NK-92 treated with Interleukin-12 subunit alpha and Interleukin-12 subunit beta, amount 100 ng/mL, for 24 hours (cell line): ENCODE results near the gene FAM32A.

Source experiments
- DNase-seq: peaks from one replicate; lab custom pipeline; 2025; lab: John Stamatoyannopoulos, UW

Gene FAM32A

DNA sequence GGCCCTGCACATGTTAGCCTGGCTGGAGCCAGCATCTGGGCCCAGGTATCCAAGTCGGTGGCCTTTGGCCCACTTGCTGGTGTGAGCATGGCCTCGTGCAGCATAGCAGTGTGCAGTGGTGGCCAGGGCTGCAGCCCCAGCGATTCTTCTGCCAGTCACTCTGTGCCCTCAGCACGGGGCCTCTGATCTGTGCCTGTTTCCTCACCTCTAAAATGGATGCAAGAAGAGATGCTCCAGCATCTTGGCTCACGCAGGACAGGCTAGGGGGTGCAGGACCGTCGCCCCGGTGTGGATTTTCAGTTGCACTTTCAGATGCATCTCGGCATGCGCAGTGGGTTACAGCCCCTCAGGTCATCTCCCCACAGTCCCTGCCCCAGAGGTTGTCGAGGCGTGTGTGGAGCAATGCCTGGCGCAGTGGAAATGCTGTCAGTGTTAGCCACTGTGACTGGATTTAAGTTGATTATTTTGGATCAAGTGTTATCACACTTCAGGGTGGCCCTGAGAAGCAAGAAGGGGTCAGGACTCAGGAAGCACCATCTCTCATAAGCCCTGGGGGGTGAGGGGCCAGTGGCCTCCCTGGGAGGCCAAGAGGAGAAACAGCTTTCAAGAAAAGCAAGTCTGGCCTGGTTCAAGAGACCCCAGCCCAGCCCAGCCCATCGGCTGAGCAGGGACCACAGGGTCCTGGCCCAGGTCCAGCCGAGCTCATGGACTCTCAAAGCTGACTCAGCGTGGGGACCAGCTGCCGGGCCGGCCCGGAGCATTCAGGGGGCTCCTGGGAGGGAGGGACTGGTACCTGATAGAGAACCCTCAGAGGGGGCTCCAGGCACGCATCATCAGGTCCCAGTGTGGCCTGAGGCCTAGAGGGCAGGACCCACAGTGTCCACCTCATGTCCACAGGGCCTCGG, 40.3 kb downstream of the FAM32A start:
- no peak for DNase-seq

DNA sequence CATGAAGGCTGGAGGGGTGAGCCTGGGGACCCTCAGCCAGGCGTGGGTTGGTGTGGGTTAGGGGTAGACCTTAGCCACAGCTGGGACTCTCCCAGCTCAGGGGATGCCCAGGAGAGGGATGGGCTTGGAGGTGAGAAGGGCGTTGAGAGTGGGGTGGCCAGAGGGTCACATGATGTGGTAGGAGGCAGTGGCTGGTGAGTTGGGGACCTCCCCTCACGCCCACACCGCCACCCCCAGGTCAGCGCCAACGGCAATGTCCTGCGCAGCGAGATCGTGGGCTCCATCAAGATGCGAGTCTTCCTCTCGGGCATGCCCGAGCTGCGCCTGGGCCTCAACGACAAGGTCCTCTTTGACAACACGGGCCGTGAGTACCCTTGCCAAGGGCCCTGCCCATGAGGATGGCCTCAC, 41.0 kb downstream of the FAM32A start:
- DNase-seq = no peak

GRCh38 chr19:16226878-16227836, 41.9 kb downstream of the FAM32A start:
- DNase-seq = no peak

DNA sequence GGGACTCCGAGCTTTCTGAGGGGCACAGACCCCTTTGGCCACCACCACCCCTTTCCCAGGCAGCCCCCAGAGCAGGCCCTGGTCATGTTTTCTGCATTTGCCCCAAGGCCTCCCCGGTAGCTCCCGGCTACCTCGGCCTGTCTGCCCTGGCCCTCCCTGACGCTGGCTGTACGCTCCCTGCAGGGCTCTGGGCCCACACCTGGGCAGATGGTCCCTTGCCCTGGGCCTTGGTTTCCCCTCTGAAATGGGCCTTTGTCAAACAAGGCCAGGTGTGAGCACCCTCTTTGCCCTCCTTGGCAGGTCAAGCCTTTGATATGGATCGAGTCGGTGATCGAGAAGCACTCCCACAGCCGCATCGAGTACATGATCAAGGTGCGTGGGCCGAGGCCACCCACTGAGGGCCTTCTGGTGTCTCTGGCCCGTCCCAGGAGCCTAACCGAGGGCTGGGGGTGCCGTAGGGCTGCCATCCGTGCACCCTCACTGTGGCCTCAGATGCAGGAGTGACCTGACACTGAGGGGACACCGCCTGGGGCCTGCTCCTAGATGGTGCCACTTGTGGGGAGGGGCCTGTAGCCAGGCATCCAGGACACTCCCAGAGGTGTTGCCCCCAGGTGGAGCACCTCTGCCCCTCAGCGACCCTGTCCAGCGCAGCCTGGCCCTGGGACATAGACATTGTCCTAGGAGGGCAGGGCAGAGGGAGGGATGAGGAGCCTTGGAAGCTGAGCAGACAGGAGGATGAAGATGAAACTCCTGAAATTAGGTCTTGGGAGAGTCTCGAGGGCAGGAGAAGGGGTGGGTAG, 42.8 kb downstream of the FAM32A start:
- DNase-seq = no peak

DNA sequence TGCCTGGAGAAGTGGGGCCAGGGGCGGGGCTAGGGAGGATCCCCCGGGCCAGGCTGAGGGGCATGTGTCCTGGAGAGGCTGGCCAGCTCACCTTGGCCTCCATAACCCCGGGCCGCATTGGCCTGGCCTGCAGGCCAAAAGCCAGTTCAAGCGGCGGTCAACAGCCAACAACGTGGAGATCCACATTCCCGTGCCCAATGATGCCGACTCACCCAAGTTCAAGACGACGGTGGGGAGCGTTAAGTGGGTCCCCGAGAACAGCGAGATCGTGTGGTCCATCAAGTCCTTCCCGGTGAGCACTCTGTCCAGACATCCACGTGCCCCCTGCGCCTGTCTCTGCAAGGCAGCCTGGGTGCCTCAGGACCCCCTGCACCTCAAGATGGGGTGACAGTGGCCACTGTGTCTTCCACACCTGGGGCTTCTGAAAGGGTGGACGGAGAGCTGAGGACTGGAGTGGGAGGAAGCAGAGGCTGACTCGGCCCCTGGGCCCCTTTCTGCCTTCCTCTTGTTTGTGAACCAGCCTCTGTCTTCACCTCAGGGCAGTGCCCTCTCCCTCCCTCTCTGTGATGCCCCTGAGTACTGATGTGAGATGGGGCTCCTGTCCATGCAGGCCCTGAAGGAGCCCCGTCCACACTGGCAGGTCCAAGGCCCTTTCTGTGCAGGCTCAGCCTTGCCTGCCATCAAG, 43.6 kb downstream of the FAM32A start:
- no peak for DNase-seq

- DNase-seq = no peak
Observed at GRCh38 chr19:16229322-16229641, 44.1 kb downstream of the FAM32A start.

DNA sequence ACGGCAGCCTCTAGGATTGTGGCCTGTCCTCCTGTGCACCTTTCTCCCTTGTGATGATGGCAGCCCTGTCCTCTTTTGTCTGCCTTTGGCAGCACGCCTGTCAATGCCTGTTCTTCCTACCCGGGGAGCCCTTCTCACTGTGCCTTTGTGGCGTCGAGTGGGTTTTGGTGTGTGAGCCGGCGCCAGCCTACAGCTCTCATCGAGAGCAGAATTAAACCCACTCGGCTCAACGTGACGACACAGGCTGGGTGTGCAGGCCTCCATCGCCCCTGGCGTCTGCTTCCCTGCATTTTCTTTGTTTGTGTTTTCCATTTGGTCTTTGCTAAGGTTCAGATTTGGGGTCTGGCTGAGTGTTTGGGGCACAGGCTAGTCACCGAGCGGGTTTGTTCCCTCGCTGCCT, 46.9 kb downstream of the FAM32A start:
- DNase-seq = no peak

DNA sequence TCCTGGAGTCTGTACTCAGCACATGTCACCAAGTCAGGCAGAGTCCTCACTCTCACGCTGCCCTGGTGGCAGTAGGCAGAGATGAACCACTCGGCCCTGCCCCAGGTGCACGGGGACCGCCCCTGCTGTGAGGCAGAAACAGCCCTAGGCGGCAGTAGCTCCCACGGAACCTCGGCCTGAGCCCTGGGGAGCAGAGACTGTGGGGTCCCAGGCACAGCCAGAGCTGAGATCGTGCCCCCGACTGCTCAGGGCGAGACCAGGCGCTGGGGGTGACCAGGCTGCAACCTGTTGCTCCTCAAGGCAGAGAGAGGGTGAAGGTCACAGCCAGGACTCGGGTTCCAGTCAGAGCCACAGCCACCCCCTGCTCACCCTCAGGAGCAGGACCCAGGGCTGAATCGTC, 47.4 kb downstream of the FAM32A start:
- DNase-seq = no peak

- no peak for DNase-seq
Observed at GRCh38 chr19:16233081-16233776, 48.0 kb downstream of the FAM32A start.

- no peak for DNase-seq
Observed at GRCh38 chr19:16233836-16234551, 48.8 kb downstream of the FAM32A start.

DNA sequence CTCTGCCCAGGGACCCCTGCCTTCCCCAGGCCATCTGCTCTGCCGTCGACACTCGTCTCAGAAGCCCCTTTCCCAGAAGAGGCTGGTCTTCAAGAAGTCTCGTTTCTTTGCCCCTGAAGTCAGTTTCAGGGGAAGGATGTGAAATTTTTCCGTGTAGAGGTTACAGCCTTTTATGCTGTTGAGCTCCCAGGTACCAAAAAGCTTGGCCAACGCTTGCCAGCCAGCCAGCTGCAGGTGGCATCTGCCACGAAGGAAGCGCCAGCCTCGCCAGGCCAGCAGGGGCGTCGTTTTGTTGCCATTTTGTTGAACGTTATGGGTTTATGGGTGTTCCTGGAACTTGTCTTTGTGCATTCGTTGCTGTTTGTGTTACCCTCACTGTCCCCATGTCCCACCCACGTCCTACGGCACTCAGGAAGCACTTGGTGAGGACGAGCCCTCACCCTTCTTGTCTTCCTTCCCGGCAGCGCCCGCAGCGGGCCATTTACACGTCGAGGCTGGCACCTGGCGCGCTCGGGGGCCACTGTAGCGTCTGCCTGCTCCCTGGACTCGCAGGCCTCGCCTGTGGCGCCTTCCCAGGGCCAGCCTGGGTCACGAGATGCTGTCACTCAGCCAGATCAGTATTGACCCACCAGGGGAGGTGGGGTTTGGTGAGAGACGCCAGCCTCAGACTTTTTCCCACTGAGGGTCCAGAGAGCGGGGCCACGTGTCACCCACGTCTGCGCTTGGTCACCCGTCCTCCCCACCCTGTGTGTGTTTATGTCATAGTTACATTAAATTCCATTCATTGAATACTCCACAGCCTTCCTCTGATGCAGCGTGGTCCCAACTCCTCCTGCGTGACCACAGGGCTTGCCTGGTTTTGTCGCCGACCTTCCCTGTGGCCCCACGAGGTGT, 49.6 kb downstream of the FAM32A start:
- DNase-seq = no peak

- DNase-seq = no peak
Observed at GRCh38 chr19:16235811-16236652, 50.8 kb downstream of the FAM32A start.
